PC-3 (cell line): ENCODE results near the gene ZDHHC13.

Source experiments
- CTCF ChIP-seq: fragments of 300-600 bp; sonication (generic); conservative IDR thresholded peaks from 2 replicates; pipeline ENCODE4 v1.5.1; 2017; ENCODE audit warnings: antibody characterized with exemption, low read depth, mild to moderate bottlenecking, low read length
- EZH2 ChIP-seq: fragments of 300-600 bp; sonication (generic); IDR thresholded peaks from one replicate; pipeline ENCODE4 v1.6.1; 2017; ENCODE audit warnings: antibody characterized with exemption, mild to moderate bottlenecking, low read length; ENCODE audit not compliant: unreplicated experiment
- EZH2phosphoT487 ChIP-seq: fragments of 300-600 bp; sonication (generic); IDR thresholded peaks from 2 replicates; pipeline ENCODE4 v1.6.1; 2018; ENCODE audit warnings: mild to moderate bottlenecking, antibody characterized with exemption, low read length, borderline replicate concordance

- TF ChIP-seq CTCF (no peak), EZH2 (no peak), EZH2phosphoT487 (no peak)
Measured at GRCh38 chr11:19107125-19107524, 9.8 kb upstream of the ZDHHC13 start.
